A549 (cell line): Measurements from ENCODE around the gene MAT1A. TPM values are rescaled to one million over a fixed set of nuclear protein-coding genes. Genes with fewer than 3 reads are reported as not detected.
A peak's percentile ranks its signal among the peaks of the same experiment; 100 is the strongest.

ENCODE experiments used
- ATAC-seq, 2 experiments: fragments of 200-7000 bp in 1 of 2; fragments of >200 bp in 1 of 2; cut with Nextera tagmentation in 1 of 2; cut with Tn5 transposase in 1 of 2; 3 replicates each; pipeline versions ENCODE4 v1.8.0 to v1.9.1; 2018 to 2020; ENCODE audit warnings: mild to moderate bottlenecking in 1 of 2, moderate library complexity in 1 of 2
- CTCF ChIA-PET: fragments of 300-600 bp; sonication (Branson Sonifier 250); formaldehyde crosslinking; extraction: SDS; loops from one replicate; lab custom pipeline; 2021; ENCODE audit warnings: antibody characterized with exemption, inconsistent platforms; lab: Yijun Ruan, JAX
- POLR2A ChIA-PET: fragments of 350-600 bp; formaldehyde crosslinking; extraction: SDS; loops from one replicate; lab custom pipeline; 2021; ENCODE audit warnings: antibody characterized with exemption, inconsistent platforms; lab: Yijun Ruan, JAX
- DNase-seq, 2 experiments: peaks; one replicate each; pipeline versions ENCODE4 v3.0.0 to v3.0.0-alpha.2; 2011 to 2016; ENCODE audit warnings: low read depth in 1 of 2, low spot score in 1 of 2
- FAIRE-seq: peaks from 2 replicates; lab custom pipeline; 2011; peaks lifted over from hg19 to GRCh38; lab: Jason Lieb, UNC
- H3K27ac ChIP-seq, 2 experiments: fragments of >200 bp; sonication (Bioruptor Twin); formaldehyde crosslinking; 3 replicates each; pipeline ENCODE4 v1.5.1; 2016 to 2017
- H3K4me1 ChIP-seq: fragments of >200 bp; sonication (Bioruptor Twin); formaldehyde crosslinking; 3 replicates; pipeline ENCODE4 v1.6.1; 2016
- H3K4me2 ChIP-seq: fragments of >200 bp; sonication (Bioruptor Twin); formaldehyde crosslinking; 3 replicates; pipeline ENCODE4 v1.6.1; 2016
- H3K4me3 ChIP-seq: fragments of >200 bp; sonication (Bioruptor Twin); formaldehyde crosslinking; 3 replicates; pipeline ENCODE4 v1.5.1; 2016
- H3K9me3 ChIP-seq: fragments of >200 bp; sonication (Bioruptor Twin); formaldehyde crosslinking; 3 replicates; pipeline ENCODE4 v1.6.1; 2016
- BHLHE40 ChIP-seq: IDR thresholded peaks from 2 replicates; pipeline ENCODE4 v1.6.1; 2012; ENCODE audit warnings: low read depth, low read length, inconsistent platforms
- CEBPB ChIP-seq, 2 experiments: fragments of >200 bp in 1 of 2; sonication (Bioruptor Twin) in 1 of 2; formaldehyde crosslinking in 1 of 2; IDR thresholded peaks; 2 replicates each; pipeline ENCODE4 v1.6.1; 2012 to 2016
- CHD4 ChIP-seq: fragments of 200-600 bp; sonication (generic); IDR thresholded peaks from 2 replicates; pipeline ENCODE4 v1.6.1; 2016; ENCODE audit warnings: antibody characterized with exemption, mild to moderate bottlenecking, borderline replicate concordance
- EHMT2 ChIP-seq: fragments of 200-600 bp; sonication (generic); IDR thresholded peaks from 2 replicates; pipeline ENCODE4 v1.6.1; 2016; ENCODE audit warnings: antibody characterized with exemption, low read depth, mild to moderate bottlenecking, moderate library complexity
- FOSB ChIP-seq: fragments of 250-450 bp; sonication (Bioruptor Pico); IDR thresholded peaks from 2 replicates; pipeline ENCODE4 v1.5.0; 2020; ENCODE audit warnings: mild to moderate bottlenecking, moderate library complexity
- GATA3 ChIP-seq: IDR thresholded peaks from 2 replicates; pipeline ENCODE4 v1.6.1; 2012; ENCODE audit warnings: borderline replicate concordance
- HDAC2 ChIP-seq: fragments of 200-600 bp; sonication (generic); IDR thresholded peaks from 2 replicates; pipeline ENCODE4 v1.6.1; 2016
- HES2 ChIP-seq: fragments of >200 bp; sonication (Bioruptor Twin); formaldehyde crosslinking; IDR thresholded peaks from 2 replicates; pipeline ENCODE4 v1.6.1; 2016
- HOXA7 ChIP-seq: fragments of 250-450 bp; sonication (Bioruptor Pico); IDR thresholded peaks from 2 replicates; pipeline ENCODE4 v1.5.0; 2020; ENCODE audit warnings: mild to moderate bottlenecking, moderate library complexity
- HOXB5 ChIP-seq: fragments of 250-450 bp; sonication (Bioruptor Pico); IDR thresholded peaks from 2 replicates; pipeline ENCODE4 v1.5.0; 2020; ENCODE audit warnings: mild to moderate bottlenecking, moderate library complexity
- JUNB ChIP-seq: fragments of >200 bp; sonication (Bioruptor Twin); formaldehyde crosslinking; IDR thresholded peaks from 2 replicates; pipeline ENCODE4 v1.6.1; 2016
- NPAS2 ChIP-seq: fragments of 250-450 bp; sonication (Bioruptor Pico); IDR thresholded peaks from 2 replicates; pipeline ENCODE4 v1.8.0; 2022; ENCODE audit warnings: mild to moderate bottlenecking, moderate library complexity, borderline replicate concordance
- NR3C1 ChIP-seq: fragments of >200 bp; sonication (Bioruptor Twin); formaldehyde crosslinking; IDR thresholded peaks from 3 replicates; pipeline ENCODE4 v1.6.1; 2017
- PBX3 ChIP-seq: IDR thresholded peaks from 2 replicates; pipeline ENCODE4 v1.6.1; 2012
- RAD21 ChIP-seq, 2 experiments: fragments of >200 bp in 1 of 2; sonication (Bioruptor Twin) in 1 of 2; formaldehyde crosslinking in 1 of 2; IDR thresholded peaks in 1 of 2; conservative IDR thresholded peaks in 1 of 2; 2 replicates in 1 of 2; 3 replicates in 1 of 2; pipeline ENCODE4 v1.6.1; 2012 to 2018; ENCODE audit warnings: inconsistent platforms in 1 of 2
- RCOR1 ChIP-seq: fragments of 150-350 bp; IDR thresholded peaks from 2 replicates; pipeline ENCODE4 v1.6.1; 2014; ENCODE audit warnings: antibody characterized with exemption, low read length, low read depth
- RNF2 ChIP-seq: fragments of 200-600 bp; sonication (generic); IDR thresholded peaks from 2 replicates; pipeline ENCODE4 v1.6.1; 2016; ENCODE audit warnings: low read depth, mild to moderate bottlenecking, antibody characterized with exemption, moderate library complexity, borderline replicate concordance
- SREBF2 ChIP-seq: fragments of 450-650 bp; IDR thresholded peaks from 2 replicates; pipeline ENCODE4 v1.6.1; 2014; ENCODE audit warnings: mild to moderate bottlenecking, moderate library complexity
- ZC3H11A ChIP-seq: fragments of 450-650 bp; IDR thresholded peaks from 2 replicates; pipeline ENCODE4 v1.6.1; 2014; ENCODE audit warnings: antibody characterized with exemption, mild to moderate bottlenecking
- ZNF302 ChIP-seq: fragments of 250-450 bp; sonication (Bioruptor Pico); IDR thresholded peaks from 2 replicates; pipeline ENCODE4 v1.9.0; 2021; ENCODE audit warnings: inconsistent platforms, mild to moderate bottlenecking, moderate library complexity
- ZSCAN20 ChIP-seq: fragments of 250-450 bp; sonication (Bioruptor Pico); IDR thresholded peaks from 2 replicates; pipeline ENCODE4 v1.8.0; 2022; ENCODE audit warnings: mild to moderate bottlenecking, moderate library complexity
- WGBS: methylation state at CpG from one replicate; pipeline ENCODE4 v1.1.6; 2017; ENCODE audit errors: missing lambda C conversion rate; 5-methylcytosine and 5-hydroxymethylcytosine counted together
- polyA plus RNA-seq, 4 experiments: library from polyadenylated mRNA; depleted of rRNA in 3 of 4; stranded (reverse); fragments of >200 nt; fragmentation: RNase III in 1 of 4; extraction: RNeasy Plus Mini Kit Qiagen cat#74134 plus additional on column Dnase treatment in 1 of 4; gene quantifications; 2 replicates in 3 of 4; 3 replicates in 1 of 4; pipeline ENCODE4 v1.2.3, GENCODE V29; 2011 to 2017
- TF ChIP-seq, protein P1 (sequence below): fragments of >200 bp; sonication (Bioruptor Twin); formaldehyde crosslinking; IDR thresholded peaks from 3 replicates; pipeline ENCODE4 v1.5.1; 2016

Gene MAT1A
- polyA plus RNA-seq, 2 of the 4 experiments (the other 2 are of a cell fraction), result 0.03 to 0.13 TPM

DNA sequence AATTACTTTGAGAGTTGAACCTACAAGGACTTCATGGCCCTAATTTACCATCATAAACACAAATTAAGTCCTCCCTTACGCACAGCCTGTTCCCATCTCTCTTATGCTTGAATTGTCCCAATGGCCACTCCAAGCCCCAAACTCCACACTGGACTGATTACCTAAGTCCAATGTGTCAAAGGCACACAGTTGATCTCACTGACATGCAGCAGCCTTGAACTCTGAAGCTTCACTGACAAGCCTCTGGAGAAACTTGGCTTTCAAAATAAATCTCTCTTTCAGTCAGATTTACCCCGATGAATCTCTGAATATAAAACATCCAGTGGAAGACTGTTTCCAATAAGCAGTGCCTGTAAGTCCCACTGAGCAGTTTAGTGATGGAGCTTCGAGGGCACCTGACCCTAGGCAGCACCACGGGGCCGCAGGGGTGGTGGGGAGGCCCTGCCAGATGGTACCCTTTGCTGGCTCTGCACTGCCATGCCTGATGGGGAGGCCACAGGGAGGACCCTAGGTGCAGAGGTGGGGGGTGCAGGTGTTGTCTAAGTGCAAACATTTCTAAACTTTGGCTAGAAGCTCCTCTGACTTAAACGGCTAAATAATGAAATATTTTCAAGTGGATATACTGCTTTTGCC, 3.3 kb upstream of the MAT1A start (continued):
- TF ChIP-seq NR3C1, result no peak
- no peak for TF ChIP-seq HDAC2
- no peak for TF ChIP-seq SREBF2

DNA sequence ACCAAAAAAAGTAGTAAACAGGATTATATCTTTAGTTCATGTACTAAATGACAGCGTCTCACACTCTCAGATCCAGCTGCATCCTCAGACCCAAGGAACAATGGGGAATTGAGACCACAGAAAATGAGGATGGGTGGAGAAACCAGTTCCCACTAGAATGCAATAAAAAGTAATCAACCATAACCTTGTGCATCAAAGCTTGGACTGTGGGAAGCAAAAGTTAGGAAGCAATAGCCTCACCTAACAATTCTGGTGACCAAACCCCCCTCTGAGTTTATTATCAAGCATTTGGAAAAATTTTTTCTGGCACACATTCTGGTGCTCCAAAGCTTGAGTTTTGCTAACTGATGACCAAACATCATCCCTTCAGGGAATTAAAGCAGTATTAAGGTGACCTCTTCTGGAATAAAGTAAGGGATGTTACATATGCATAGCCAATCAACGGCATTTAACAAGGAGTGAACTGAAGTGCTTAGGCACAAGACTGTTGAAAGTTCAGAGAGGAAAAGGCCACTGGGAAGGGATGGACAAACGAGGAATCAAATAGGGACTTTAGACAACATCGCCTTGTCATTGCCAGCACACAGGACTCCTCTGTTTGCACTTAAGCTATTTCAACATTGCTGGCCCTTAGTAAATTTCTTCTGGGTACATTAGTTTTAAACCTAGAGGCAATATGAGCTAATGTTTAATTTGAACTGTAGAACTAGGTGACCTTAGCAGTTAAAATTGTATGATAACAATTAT, 1.2 kb upstream of the MAT1A start:
- CTCF ChIA-PET, result interaction anchor here (1.4 kb wide), 1 partner anchor 244 kb away, joined by 3 read pairs; no protein-coding TSS in a partner anchor
- peak; percentile 23 for FAIRE-seq
- Histone ChIP-seq H3K4me3 (no peak overlapping the region), H3K27ac (no peak overlapping the region), H3K4me1 (0 out of 3 replicates have a peak, but pooled peaks cover 3% of the 10 kb centered on the region), H3K9me3 (no peaks in the 10 kb centered on the region), H3K4me2 (0 out of 3 replicates have a peak overlapping the region, but pooled peaks have one; percentile 5)
- 7% methylated on average over 4 of the region's 4 CpGs for WGBS
- no peak for DNase-seq
- TF ChIP-seq NPAS2, result no peak
- no peak for ATAC-seq
- POLR2A ChIA-PET, result no interaction called here

DNA sequence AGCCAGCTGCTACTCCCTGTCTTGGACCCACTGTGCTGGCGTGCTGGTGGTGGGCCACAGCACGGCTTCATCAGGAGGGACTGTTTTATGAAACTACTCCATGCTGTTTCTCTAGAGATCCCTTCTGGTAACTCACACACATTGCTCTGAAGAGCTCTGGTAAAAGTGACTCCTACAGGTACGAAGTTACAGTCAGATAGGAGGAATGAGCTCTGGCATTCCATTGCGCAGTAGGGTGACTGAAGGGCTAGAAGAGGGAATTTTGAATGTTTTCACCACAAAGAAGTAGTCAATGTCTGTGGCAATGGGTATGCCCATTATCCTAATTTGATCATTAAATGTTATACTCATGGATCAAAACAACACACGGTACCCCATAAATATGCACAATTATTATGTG, 609 bp downstream of the MAT1A start:
- no peak overlapping the region for H3K27ac ChIP-seq
- TF ChIP-seq ZSCAN20 (CRISPR knock-in tag) (no peak), RAD21 (conservative IDR thresholded peaks at IDR 0.05 in 1 of 2, IDR thresholded peaks at IDR 0.05 in 1 of 2) (no peak), HES2 (no peak), FOSB (CRISPR knock-in tag) (no peak), CEBPB (IDR thresholded peaks at IDR 0.05) (no peak), PBX3 (no peak), GATA3 (no peak)
- TF ChIP-seq, protein P1, sequence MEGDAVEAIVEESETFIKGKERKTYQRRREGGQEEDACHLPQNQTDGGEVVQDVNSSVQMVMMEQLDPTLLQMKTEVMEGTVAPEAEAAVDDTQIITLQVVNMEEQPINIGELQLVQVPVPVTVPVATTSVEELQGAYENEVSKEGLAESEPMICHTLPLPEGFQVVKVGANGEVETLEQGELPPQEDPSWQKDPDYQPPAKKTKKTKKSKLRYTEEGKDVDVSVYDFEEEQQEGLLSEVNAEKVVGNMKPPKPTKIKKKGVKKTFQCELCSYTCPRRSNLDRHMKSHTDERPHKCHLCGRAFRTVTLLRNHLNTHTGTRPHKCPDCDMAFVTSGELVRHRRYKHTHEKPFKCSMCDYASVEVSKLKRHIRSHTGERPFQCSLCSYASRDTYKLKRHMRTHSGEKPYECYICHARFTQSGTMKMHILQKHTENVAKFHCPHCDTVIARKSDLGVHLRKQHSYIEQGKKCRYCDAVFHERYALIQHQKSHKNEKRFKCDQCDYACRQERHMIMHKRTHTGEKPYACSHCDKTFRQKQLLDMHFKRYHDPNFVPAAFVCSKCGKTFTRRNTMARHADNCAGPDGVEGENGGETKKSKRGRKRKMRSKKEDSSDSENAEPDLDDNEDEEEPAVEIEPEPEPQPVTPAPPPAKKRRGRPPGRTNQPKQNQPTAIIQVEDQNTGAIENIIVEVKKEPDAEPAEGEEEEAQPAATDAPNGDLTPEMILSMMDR, result no peak
- no peak overlapping the region for H3K4me3 ChIP-seq
- ATAC-seq (no peak), DNase-seq (no peak), FAIRE-seq (no peak)
- H3K4me1 ChIP-seq, result 0 out of 3 replicates have a peak, but pooled peaks cover 3% of the 10 kb centered on the region
- POLR2A ChIA-PET, result no interaction called here
- 51% methylated on average over 5 of the region's 5 CpGs for WGBS
- H3K9me3 ChIP-seq, result no peaks in the 10 kb centered on the region
- CTCF ChIA-PET, result interaction anchor here (0.6 to 1.3 kb wide), 2 partner anchors 188 to 242 kb away, joined by 3 read pairs; no protein-coding TSS in a partner anchor
- no peak overlapping the region for H3K4me2 ChIP-seq

DNA sequence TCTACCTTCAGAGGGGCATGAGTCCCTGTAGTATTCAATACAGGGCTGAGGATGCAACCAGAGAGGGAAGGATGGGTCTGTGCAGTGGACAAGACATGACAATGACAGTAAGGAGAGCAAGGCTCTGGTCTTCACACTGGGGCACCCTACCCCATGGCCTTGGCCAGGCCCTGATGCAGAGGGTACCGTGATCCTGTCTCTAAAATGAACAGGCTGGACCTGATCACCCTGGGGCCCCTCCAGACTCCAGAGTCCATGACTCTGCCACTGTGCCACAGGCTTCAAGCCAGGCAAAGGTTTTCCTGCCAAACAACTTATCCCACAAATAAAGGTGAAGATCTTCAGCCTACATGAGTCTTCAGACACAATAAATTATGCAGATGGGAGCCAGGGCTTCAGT, 4.9 kb downstream of the MAT1A start:
- Histone ChIP-seq H3K9me3 (no peaks in the 10 kb centered on the region), H3K4me3 (no peak overlapping the region), H3K4me2 (no peak overlapping the region), H3K27ac (no peak overlapping the region), H3K4me1 (no peaks in the 10 kb centered on the region; the same call in 2 of the 3 replicates)
- no peak for FAIRE-seq
- TF ChIP-seq NR3C1 (no peak), ZC3H11A (no peak), JUNB (no peak), BHLHE40 (no peak), RCOR1 (no peak), RNF2 (no peak), ZNF302 (CRISPR knock-in tag) (no peak), HOXB5 (no peak), CHD4 (no peak), EHMT2 (no peak), HDAC2 (no peak), HOXA7 (CRISPR knock-in tag) (no peak)
- DNase-seq, result no peak
- 43% methylated on average over 1 of the region's 1 CpG for WGBS
- ChIA-PET CTCF (no interaction called here), POLR2A (no interaction called here)
- no peak for ATAC-seq
